Measurements from ENCODE around the gene DOCK4.

Gene DOCK4

DNA sequence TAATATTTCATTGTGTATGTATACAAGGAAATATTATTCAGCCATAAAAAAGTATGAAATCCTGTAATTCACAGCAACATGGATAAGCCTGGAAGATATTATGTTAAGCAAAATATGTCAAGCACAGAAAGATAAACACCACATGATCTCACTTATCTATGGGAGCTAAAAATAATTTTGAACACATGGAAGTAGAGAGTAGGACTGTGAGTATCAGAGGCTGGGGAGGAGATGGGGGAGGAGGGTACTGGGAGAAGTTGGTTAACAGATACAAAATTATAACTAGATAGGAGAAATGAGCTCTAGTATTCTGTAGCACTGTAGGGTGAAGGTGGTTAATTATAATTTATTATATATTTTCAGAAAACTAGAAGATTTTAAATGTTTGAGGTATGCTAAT is 132.7 kb downstream of the DOCK4 start:
- no peak for DNase-seq (ENCODE audit: low read depth)

- DNase-seq (ENCODE audit: low read depth) = no peak
Measured at GRCh38 chr7:112072541-112073245, 133.5 kb downstream of the DOCK4 start.

DNA sequence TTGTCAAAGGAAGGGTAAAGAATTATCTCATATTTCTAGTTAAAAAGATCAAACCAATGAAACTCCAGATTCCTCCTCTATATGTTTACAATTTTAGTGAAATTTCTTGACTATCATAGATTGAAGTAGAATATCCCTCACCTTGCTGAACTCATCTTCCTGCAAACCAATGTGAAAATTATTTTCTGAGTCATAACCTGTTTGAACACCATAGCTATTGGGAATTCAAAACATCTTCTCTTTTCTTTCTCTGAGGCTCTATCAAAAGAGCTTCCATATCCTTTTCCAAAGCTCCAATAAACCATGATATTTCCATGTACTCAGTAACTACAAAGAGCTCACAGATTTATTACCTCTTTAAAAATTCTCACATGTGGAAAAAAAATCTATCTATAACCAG is 134.3 kb downstream of the DOCK4 start:
- no peak for DNase-seq (ENCODE audit: low read depth)

- no peak for DNase-seq (ENCODE audit: low read depth)
Measured at GRCh38 chr7:112070674-112071256, 135.4 kb downstream of the DOCK4 start.

- no peak for DNase-seq (ENCODE audit: low read depth)
Measured at GRCh38 chr7:112069879-112070321, 136.3 kb downstream of the DOCK4 start.

DNA sequence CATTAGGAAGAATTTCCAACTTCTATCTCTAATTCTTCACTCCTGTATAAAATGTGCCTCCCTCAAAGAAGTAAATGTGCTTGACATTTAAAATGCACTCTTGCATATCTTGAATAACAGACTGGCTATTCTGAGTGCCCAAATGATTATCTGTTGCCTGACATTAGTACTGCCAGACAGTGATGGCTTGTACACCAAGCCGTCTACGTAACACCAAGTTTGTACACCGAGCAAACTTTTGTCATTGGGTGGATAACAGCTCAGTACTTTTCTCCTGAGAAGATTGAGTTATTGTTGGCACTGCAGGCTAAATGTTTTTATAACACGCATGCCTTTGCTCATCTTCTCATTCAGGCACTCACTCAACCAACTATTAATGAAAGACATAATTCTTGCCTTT is 137.2 kb downstream of the DOCK4 start:
- no peak for DNase-seq (ENCODE audit: low read depth)

GRCh38 chr7:112067632-112068540 is 138.3 kb downstream of the DOCK4 start:
- no peak for DNase-seq (ENCODE audit: low read depth)

GRCh38 chr7:112067200-112067599 is 139.0 kb downstream of the DOCK4 start:
- DNase-seq (ENCODE audit: low read depth) = no peak

GRCh38 chr7:112065758-112066157 is 140.4 kb downstream of the DOCK4 start:
- no peak for DNase-seq (ENCODE audit: low read depth)

- no peak for DNase-seq (ENCODE audit: low read depth)
Measured at GRCh38 chr7:112064627-112065385, 141.4 kb downstream of the DOCK4 start.

- no peak for DNase-seq (ENCODE audit: low read depth)
Measured at GRCh38 chr7:112063974-112064373, 142.2 kb downstream of the DOCK4 start.

GRCh38 chr7:112061051-112061450 is 145.1 kb downstream of the DOCK4 start:
- no peak for DNase-seq (ENCODE audit: low read depth)

GRCh38 chr7:112060625-112061024 is 145.6 kb downstream of the DOCK4 start:
- no peak for DNase-seq (ENCODE audit: low read depth)

GRCh38 chr7:112059675-112060074 is 146.5 kb downstream of the DOCK4 start:
- DNase-seq (ENCODE audit: low read depth) = no peak

- DNase-seq (ENCODE audit: low read depth) = no peak
Measured at GRCh38 chr7:112058686-112059085, 147.5 kb downstream of the DOCK4 start.

GRCh38 chr7:112056409-112056808 is 149.8 kb downstream of the DOCK4 start:
- DNase-seq (ENCODE audit: low read depth) = no peak

DNA sequence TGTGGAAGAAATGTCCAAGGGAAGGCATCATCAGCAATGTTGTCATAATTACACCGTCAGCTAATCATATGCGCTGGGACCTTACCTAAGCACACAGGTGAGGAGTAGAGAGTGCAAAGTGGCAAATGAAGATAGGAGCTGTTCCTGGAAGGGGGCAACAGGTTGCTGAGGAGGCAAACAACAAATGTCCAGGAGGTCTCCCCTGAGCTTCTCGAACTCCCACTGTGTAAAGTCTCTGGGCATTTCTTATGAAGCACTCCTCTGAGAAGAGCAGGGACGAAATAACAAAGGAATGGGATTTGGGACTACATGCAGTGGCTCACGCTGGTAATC is 152.5 kb downstream of the DOCK4 start:
- no peak for DNase-seq (ENCODE audit: low read depth)

- no peak for DNase-seq (ENCODE audit: low read depth)
Measured at GRCh38 chr7:112052993-112053736, 153.0 kb downstream of the DOCK4 start.

DNA sequence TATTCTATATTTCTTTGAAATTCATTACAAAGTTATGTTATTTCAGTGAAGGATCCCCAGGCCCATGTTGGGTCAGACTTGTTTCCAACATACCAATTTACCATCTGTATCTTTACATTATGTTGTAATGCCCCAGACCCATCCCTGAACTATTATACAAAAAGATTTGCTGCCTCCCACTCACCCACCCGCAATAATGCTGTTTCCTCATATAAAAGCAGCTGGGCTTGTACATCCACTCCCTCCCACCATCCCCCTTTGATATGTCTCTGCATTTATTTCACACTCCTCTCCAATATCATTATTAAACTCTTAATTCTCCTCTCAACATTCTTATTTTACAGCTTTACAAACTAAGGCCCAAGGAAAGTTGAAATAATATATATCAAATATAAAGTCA is 153.7 kb downstream of the DOCK4 start:
- DNase-seq (ENCODE audit: low read depth) = no peak

DNA sequence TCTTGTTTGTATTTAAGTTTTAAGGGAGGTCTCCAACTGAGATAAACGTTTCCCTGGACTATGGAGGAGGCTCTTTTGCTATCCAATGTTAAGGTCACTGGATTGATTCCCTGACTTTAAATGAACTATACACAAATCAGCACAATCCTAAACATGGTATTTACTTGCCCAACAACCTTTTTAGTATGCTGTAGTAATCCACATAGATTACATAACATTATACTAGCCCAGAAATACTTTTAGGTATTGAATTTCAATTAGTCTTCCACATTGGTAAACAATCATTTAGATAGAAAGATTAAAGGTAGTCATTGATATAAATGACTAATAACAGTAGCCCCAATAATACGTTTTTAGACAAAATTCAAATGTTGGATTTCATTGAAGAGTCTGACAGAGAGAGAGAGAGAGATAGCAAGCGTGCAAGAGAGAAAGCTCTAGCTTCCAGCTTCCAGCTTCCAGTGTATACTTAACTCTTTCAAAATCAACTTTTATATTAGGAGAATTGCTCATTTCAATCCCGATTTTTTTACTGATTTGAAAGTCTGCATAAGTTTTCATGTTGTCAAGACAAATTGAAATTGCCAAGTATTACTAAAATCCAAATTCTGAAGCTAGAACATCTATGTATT is 155.8 kb downstream of the DOCK4 start:
- DNase-seq (ENCODE audit: low read depth) = no peak
